GM19397 (cell line): ENCODE data around the gene PEPD.

Experiments used
- ATAC-seq: cut with Tn5 transposase; IDR thresholded peaks from one replicate; pipeline ENCODE4 v1.9.1; 2021; ENCODE audit warnings: mild to moderate bottlenecking, moderate library complexity; ENCODE audit not compliant: unreplicated experiment

PEPD gene

DNA sequence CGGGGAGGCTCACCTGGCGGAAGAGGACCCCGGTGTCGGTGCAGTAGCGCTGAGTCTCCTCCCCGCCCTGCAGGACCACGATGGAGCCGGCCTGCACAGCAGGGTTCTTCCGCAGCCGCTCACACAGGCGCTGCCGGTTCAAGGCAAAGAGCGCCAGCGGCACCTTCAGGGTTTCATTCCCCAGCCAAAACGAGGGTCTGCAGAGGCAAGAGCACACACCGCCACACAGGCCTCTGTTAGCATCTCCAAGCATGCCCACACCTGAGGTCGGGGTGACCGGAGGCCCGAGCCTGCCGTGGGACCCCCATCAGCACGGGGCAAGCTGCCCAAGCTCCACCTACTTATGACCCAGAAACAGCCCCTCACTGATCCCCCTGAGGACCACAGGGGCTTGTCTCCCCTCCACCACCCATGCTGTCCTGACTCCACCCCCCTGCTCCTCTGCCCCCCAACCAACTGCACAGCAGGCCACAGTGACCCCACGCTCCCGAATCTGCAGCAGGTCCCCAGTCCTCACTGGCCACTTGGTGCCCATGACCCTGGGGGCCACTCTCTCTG lies 8.9 kb downstream of the PEPD start:
- no peak for ATAC-seq

DNA sequence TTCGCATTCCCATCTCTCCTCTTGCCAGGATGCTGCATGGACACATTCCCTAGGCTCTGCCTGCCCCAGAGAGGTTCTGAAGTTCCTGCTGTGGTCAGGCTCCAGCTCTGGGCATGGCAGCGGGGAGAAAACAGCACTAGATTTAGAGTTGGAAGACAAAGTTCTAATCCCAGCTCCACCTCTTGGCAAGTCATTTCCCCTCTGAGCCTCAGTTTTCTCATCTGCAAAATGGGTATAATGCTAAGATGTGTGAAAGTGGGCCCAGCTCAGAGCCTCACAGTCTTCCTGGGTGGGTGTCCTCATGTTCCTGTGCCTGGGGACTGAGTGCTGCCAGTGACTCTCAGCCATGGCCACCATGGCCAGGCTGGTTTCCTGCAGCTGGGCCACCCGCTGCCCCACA lies 9.6 kb downstream of the PEPD start:
- ATAC-seq, result no peak

DNA sequence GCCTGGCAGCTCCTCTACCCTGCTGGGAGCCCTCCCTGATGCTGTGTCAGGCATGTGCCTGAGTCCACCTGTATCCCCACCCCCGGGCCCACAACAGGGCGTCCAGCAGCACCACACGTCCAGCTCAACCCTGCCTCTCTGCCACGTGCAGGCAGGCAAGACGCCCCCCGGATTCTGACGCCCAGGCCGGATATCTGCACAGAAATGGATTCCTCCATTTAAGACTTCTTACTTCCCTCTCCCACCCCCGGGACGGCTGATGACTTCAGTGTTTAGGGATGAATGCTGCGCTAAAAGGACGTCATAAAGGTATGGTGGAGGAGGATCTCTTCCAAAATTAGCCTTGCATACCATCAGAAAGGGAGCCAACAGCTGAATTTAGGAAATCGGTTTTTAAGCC lies 10.2 kb downstream of the PEPD start:
- no peak for ATAC-seq

DNA sequence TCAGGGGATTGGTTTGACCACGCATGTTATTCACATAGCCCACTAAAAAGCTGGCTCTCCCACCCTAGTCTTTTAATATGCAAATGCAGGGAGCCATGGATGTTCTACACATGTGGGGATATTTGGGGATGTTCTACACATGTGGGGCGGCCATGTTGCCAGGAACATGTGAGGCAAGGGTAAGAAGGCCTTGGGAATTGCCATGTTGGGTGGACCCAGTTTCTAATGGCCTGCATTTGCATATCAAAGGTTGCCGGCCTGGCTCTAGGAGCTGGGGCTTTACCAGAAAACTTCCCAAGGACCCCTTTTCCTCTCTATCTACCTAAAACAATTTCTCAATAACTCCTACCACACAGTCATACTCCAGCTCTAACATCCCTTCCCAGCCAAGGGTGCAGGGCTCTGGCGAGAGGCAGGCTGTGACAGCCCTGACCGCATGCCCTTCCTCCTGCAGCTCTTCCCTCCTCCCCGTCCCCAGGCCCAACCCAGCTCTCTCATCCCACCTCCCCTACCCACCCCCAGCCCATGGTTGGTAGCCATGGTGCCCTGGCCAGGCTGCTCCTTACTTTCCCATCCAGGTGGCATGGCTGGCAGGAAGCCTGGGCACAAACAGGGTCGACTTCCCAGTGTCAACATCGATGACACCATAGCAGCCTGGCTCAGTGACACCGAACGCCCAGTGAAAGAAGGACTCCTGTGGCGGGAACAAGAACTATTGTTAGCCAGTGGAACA lies 11.0 kb downstream of the PEPD start:
- ATAC-seq, result no peak

DNA sequence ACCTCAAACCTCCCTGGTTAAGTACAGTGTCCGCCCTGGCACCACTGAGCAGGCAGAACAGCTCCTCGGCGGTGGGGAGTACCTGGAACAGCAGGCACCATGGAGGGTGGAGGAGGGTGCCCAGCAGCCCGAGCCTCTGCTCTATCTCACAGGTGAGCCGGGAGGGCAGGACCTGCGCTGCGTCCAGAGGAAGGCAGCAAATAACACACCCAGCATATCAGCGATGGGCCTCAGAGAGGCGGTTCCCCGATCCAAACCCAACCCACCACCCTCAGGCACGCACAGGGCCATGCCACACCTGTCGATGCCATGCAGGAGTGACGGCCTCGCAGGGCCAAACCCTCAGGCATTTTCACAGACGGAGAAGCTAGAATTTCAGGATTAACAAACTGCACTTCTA lies 11.8 kb downstream of the PEPD start:
- ATAC-seq, result no peak

DNA sequence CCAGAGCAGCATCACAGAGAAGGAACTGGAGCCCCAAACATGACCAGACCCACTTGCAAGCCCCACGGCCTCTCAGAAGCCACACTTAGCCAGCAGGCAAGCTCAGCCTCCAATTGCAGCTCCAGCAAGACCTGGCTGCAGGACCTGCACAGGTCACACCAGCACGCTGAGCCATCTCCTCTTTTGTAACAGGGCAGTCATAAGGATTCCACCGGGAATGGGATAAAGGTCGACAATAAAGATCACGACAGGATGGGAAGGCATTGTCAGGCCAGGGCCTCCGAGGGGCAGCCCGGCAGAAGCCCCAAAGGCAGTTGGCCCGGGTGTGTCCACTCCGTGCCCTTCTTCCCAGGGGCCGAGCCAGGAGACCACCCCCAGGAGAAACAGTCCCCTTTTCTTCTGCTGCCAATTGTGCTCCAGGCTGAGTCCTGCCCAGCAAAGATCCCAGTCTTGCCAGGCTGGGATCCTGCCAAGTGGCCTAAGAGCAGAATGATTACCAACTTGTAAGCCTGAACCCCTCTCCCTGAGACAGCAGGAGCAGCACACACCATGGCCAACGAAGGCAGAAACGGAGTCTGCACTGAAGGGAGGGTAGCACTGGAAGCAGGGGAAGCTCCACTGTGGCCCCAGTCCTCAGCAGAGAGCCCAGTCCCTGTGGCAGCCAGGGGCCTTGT lies 12.5 kb downstream of the PEPD start:
- ATAC-seq, result no peak

DNA sequence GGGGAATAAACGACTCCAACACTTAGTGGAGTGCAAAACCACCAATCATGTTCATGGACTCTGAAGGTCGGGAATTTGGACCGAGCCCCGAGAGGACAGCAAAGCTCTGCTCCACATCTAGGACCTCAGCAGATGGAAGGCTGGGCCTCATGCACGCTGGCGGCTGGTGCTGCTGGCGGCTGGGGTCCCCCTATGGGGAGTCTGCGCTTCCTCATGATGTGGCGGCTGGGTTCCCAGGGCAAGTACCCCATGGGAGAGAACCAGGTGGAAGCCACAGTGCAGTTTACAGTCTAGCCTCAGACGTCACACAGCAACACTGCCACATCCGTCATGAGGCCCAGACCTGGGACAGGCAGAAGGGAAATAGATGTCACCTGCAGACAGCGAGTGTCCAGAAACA lies 13.2 kb downstream of the PEPD start:
- ATAC-seq, result no peak

DNA sequence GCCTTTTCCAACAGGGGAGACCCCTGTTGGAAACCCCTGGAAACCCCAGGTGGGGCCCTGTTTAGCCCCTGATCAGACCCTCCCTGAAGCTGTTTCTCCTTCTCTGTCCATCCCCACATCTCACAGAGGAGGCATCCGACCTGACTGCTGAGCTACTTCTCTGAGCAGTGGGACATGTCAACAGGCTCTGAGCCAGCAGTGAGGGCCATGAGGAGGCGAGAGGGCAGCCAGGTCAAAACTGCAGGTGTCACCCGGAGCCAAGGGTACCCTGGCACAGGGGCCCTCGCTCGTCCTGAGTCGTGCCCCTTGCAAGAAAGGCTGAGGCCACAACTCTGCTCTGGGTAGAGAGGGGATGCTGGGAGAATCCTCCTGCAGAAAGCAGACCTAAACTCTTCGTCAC lies 13.6 kb downstream of the PEPD start:
- no peak for ATAC-seq

DNA sequence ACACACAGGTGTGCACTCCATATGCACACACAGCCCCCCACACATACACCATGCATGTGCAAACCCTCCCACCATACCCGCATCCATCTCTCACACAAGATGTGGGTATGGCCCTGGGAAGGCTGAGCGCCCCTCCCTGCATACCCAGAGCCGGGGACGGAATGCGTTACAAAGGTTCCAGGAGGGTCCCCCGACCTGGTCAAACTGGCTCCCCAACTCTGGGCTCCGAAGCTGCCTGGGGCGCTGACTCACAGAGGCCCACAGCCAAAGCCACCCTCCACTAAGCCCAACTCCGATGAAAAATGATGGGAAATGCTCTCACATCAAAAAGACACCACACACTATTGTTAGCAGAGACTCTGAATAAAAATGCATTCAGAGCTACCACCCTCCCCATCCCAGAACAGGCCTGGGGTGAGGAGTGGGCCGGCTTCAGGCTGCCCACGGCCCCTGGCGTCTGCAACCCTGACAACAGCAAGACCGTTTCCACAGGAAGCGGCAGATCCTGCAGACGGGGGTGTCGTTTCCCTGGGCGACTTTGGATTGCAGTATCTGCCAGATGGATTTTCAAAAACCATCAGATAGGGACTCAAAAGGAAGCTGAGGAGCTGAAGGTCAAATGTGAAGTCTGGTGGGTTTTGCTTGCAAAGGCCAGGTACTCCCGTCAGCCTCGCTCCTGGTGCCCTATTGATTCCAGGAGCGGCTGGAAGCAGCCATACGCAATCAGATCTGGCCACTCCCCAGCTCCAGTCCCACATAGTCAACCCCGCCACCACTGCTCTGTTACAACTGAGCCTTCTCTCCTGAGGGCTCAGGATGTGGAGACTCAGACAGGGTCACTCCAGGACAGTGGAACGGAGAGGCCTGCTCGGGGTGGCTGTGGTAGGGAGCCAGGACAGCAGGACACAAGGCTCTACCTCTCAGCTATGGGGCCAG lies 14.3 kb downstream of the PEPD start:
- ATAC-seq, result no peak

DNA sequence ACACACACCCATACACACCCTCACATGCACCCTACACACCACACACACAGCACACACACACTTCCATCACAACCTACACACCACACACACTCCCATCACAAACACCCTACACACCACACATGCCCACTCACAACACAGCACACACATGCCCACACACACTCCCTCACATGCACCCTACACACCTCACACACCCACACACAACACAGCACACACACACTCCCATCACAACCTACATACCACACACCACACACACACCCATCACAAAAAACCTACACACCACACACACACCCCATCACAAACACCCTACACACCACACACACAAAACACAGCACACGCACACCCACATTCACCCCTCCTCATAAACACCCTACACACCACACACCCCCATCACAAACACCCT lies 15.1 kb downstream of the PEPD start:
- no peak for ATAC-seq

DNA sequence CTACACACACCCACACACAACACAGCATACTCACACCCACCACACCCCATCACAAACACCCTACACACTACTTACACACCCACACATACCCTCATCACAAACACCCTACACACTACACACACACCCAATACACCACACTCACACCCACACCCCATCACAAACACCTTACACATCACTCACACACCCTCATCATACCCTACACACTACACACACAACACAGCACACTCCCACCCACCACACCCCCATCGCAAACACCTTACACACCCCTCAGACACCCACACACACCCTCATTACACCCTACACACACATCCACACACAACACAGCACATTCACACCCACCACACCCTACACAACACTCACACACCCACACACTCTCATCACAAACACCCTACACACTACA lies 15.8 kb downstream of the PEPD start:
- ATAC-seq, result no peak

DNA sequence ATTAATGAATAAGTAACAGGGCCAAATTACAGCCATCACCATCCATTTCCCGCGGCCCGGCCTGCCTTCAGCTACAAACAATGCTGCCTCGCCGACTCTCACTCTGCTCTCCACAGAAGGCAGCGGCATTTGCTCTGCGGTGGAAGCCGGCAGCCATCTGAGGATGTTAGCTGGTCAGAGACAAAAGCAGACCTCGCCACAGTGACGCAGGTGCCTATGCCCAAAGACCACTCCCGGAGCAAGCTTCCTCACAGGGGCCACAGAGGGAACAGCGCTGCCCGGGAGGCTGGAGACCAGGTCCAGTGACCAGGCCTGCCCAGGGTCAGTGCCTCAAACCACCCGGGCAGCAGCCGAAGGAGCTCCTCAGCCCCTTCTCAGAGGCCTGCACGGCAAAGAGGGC lies 16.4 kb downstream of the PEPD start:
- no peak for ATAC-seq

DNA sequence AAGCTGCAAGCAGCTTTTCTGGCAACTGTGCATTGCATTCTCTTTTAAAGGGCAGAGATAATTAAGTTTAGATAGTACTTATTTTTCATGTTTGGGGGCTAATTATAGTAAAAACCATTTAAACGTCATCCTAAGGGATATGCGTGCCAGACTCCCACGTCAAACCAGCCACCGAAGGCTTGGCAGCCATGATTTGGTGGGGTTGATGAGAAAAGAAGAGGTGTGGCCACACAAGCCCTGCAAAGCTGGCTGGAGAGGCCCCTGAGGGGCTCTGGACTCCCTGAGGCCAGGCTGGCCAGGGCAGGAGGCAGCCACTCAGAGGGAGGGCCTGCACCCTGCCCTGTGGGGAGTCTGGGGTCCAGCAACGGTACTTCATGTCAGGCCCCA lies 17.5 kb downstream of the PEPD start:
- ATAC-seq, result no peak

DNA sequence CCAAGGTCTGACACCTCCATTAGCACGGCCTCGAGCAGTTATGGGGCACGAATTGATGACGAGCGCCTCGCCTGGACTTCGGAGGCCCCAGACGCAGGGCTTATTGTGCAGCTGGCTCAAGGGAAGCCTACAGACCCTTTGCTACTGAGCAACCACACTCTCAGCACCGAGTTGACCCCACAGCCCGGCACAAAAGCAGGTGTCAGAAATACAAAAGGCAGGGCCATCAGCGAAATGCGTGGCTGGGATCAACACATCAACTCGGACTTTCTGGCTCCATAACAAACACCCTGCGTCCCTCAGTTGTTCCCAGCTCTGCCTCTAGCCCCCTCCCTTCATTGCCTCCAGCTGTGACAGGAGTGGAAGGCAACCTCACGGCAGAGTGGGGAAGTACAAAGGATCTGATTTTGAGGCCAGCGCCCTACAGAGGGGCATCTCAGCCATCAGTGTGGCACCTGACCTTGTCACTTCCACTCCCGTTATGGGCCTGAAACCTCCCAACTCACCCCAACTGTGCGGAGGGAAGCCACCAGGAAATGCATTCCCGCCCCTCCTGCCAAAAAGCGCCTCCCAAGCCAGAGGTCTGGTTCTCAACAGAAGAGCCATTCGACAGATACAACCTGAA lies 18.0 kb downstream of the PEPD start:
- ATAC-seq, result no peak

DNA sequence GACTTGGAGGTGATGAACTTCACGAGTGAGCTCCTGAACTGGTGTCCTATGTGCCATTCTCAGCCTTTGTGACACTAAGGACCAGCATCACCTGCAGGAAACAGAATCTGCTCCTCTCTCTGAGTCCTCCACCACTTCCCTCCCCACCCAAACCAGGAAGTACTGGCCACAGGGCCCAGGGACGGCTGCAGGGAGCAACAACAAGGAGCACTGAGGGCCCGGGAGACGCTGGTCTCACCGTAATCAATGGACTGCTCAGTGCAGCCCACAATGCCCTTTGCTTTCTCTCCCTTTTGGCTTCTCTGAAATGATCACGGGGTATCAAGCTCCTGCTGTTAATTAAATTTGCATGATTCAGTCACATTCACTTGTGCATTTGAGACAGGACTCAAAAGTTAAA lies 18.6 kb downstream of the PEPD start:
- no peak for ATAC-seq

DNA sequence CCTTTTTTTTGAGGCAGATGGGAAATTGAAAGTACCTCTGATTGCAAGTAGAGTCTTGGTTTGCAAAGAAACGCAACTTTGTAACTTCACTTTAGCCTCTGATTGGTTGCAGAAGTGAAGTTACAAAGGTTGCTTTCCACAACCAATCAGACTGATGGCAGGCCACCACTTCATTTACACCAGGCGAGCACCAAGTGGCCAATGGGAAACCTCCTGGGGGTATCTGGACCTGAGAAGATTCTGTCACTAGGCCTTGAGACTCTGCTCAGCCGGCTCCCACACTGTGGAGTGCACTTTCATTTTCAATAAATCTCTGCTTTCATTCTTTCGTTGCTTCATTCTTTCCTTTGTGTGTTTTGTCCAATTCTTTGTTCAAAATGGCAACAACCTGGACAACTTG lies 19.1 kb downstream of the PEPD start:
- ATAC-seq, result no peak

DNA sequence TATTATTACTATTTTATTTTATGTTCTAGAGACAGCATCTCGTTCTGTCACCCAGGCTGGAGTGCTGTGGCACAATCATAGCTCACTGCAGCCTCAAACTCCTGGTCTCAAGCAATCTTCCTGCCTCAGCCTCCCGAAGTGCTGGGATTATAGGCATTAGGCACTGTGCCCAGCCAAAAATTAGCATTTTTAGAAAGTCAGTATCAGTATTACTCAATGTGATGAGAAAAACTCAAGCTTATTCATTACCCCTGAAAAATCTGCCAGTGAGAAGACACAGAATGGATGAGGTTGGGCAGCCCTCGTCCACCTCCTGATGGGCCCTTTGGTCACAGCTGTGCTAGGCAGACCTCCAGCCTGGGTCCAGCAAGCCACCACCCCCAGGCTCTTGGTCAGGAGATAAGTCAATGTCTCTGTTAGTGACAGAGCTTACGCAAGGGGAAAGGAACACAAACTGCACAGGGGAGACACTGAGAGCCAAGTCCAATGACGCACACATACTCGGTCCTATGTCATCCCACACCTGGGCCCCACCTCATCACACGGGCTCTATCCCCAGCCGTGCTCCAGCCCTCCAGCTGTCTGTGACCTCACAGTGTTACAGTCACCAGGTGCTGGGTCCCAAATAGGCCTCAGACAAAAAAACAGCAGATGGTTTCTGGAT lies 19.8 kb downstream of the PEPD start:
- ATAC-seq, result no peak

DNA sequence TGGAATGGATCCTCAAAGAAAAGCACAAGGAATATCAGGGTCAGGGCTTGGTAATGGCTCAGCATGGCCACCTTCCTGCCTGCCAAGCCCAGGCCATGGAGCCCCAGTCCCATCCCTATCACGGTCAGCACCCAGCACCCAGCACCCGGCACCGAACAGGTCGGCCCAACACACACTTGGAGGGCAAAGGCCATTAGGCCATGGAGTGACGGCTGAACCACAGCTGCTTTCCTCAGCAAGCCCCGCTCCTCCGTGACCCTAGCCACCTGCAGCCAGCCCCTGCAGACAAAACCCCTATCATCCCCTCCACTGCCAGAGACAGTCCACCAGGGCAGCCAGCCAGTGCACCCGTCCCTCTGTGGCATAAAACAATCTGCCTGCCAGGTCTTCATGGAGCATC lies 20.6 kb downstream of the PEPD start:
- no peak for ATAC-seq

DNA sequence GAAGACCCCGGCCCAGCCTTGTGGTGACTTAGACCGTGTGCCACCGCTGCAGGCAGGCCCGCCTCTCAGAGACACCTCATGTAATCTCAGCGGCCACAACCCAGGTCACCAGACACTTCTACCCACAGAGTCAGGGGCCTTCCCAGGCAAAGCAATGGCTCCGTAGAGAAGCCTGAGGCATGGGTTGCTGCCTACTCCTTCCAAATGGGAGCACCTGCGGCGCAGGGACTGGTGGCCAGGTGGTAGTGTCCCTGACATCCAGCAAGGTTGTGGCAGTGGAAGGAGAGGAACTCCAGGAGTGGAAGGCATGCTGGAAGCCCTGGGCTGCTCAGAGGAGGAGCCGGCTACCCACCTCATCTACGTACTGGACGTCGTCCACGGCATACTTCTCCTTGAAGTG lies 21.0 kb downstream of the PEPD start:
- no peak for ATAC-seq

DNA sequence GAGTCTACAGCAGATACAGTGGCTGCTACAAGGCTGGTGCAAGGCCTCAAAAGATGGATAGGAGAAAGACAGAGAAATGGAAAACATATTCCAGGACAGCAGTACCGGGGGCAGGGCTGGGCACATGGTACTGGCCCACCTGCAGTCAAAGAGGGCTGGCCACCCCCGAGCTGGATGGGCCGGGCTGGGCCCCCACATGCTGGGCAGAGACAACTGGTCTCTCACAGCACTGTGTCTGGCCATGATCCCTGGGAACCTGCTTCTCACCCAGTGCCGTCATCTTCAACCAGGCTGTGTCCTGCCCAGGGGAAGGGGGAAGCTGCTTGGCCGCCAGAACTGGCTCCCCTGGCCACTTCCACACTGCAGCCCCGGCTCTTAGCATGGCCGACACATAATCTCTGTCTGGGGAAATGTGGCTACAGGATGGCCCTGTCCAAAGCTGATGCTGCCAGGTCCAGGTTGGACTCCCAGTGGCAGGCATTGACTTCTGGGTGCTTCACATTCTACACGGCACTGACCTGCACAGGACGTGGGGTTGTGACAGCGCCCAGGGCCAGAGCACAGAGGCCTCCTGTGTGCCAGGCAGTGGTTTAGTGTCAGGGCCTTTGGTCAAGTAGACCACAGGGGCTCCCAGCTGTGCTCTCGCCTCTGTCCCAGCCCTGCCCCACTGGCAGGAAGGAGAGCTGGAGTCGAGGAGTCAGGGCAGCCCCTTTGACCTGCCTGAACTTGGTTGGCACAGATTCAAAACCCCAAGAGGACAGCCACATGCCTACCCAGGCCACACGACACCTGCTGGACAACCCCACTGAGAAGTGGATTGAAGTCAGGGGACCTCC lies 21.7 kb downstream of the PEPD start:
- ATAC-seq, result no peak
